ENCODE data around the gene CDC42EP4.

CDC42EP4 gene

GRCh38 chr17:73311781-73312641, at the start of gene CDC42EP4:
Gene CDC42EP4, minus strand, starts transcription at chr17:73312001. Its CDS starts 25,501 bp downstream, at chr17:73286500.
- DNase-seq, result peak; percentile 89

- DNase-seq, result no peak
Measured at GRCh38 chr17:73360961-73361761, 49.4 kb upstream of the CDC42EP4 start.

GRCh38 chr17:73359987-73360410, 48.2 kb upstream of the CDC42EP4 start:
- no peak for DNase-seq

GRCh38 chr17:73359352-73359751, 47.6 kb upstream of the CDC42EP4 start:
- DNase-seq, result no peak

GRCh38 chr17:73358668-73359067, 46.9 kb upstream of the CDC42EP4 start:
- DNase-seq, result no peak

GRCh38 chr17:73357981-73358380, 46.2 kb upstream of the CDC42EP4 start:
- DNase-seq, result no peak

- DNase-seq, result no peak
Measured at GRCh38 chr17:73357318-73357717, 45.5 kb upstream of the CDC42EP4 start.

GRCh38 chr17:73356561-73357170, 44.9 kb upstream of the CDC42EP4 start:
- no peak for DNase-seq

GRCh38 chr17:73354423-73355284, 42.9 kb upstream of the CDC42EP4 start:
- no peak for DNase-seq

- no peak for DNase-seq
Measured at GRCh38 chr17:73352261-73352660, 40.5 kb upstream of the CDC42EP4 start.

GRCh38 chr17:73351764-73352163, 40.0 kb upstream of the CDC42EP4 start:
- no peak for DNase-seq

- DNase-seq, result no peak
Measured at GRCh38 chr17:73350864-73351263, 39.1 kb upstream of the CDC42EP4 start.

GRCh38 chr17:73349647-73350046, 37.8 kb upstream of the CDC42EP4 start:
- DNase-seq, result no peak

GRCh38 chr17:73349138-73349537, 37.3 kb upstream of the CDC42EP4 start:
- DNase-seq, result no peak

- no peak for DNase-seq
Measured at GRCh38 chr17:73348829-73349095, 37.0 kb upstream of the CDC42EP4 start.

GRCh38 chr17:73348018-73348828, 36.4 kb upstream of the CDC42EP4 start:
- DNase-seq, result no peak

- DNase-seq, result no peak
Measured at GRCh38 chr17:73347351-73347750, 35.5 kb upstream of the CDC42EP4 start.

- DNase-seq, result no peak
Measured at GRCh38 chr17:73346501-73347162, 34.8 kb upstream of the CDC42EP4 start.

GRCh38 chr17:73343739-73344454, 32.1 kb upstream of the CDC42EP4 start:
- DNase-seq, result no peak

GRCh38 chr17:73343168-73343634, 31.4 kb upstream of the CDC42EP4 start:
- DNase-seq, result no peak
